ENCODE measurements around the gene TIE1. TPM values are rescaled to one million over a fixed set of nuclear protein-coding genes. Genes with fewer than 3 reads are reported as not detected.

The TIE1 gene
- polyA plus RNA-seq, 4 donors = 0.45 to 27.3 (median 6.2) TPM

DNA sequence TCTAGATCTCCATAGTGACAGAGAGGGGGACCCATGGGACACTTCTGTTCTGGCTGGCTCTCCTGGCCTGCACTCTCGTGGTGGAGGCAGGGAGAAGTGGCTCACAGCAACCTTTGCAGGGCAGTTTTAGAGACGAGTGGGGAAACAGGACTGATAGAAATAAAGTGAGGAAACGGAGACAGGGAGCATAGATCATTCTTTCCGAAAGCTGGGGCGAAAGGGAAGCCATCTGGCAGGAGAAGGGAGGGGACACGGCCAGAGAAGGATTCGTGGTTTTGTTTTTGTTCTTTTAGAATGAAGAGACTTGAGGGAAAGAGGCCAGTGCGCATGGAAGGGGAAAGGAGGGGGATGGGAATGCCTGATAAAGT is 3.5 kb downstream of the TIE1 start:
- peaks cover 0 to 3% (median 0%) of the 10 kb centered on the region in 3 donors for H3K36me3 ChIP-seq (ENCODE audit: control insufficient read depth in 3 of 3, insufficient read depth in 2 of 3, low read depth in 1 of 3, low read length in 3 of 3)
- no peaks in the 10 kb centered on the region for H3K27me3 ChIP-seq (ENCODE audit: control insufficient read depth in 3 of 3, insufficient read depth in 3 of 3, low read length in 3 of 3)
- 51 to 79% (median 64%) methylated on average over 8 of the region's 8 CpGs for WGBS, 3 donors
- no peak for FAIRE-seq
- DNase-seq = no peak
- H3K27ac ChIP-seq (ENCODE audit: low read depth in 1 of 3, low read length in 2 of 3) = no peak overlapping the region
- H3K9me3 ChIP-seq (ENCODE audit: control insufficient read depth in 2 of 2, insufficient read depth in 1 of 2, low read depth in 1 of 2, low read length in 1 of 2) = no peaks in the 10 kb centered on the region
- H3K4me3 ChIP-seq (ENCODE audit: low read depth in 1 of 3, low read length in 3 of 3) = no peak overlapping the region
- H3K4me1 ChIP-seq (ENCODE audit: control insufficient read depth in 3 of 3, insufficient read depth in 2 of 3, low read depth in 1 of 3, low read length in 2 of 3) = peaks cover 0 to 22% (median 7%) of the 10 kb centered on the region in 3 donors

DNA sequence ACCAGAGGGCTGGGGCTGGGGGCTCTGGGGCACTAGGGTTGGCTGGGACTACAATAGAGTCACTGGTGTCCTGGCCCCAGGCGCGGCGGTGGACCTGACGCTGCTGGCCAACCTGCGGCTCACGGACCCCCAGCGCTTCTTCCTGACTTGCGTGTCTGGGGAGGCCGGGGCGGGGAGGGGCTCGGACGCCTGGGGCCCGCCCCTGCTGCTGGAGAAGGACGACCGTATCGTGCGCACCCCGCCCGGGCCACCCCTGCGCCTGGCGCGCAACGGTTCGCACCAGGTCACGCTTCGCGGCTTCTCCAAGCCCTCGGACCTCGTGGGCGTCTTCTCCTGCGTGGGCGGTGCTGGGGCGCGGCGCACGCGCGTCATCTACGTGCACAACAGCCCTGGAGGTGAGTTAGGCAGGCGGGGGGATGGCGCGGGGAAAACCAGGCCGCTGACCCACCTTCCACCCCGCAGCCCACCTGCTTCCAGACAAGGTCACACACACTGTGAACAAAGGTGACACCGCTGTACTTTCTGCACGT is 4.1 kb downstream of the TIE1 start:
- WGBS, 3 donors = 88 to 92% (median 89%) methylated on average over 46 of the region's 46 CpGs
- FAIRE-seq (no peak), DNase-seq (no peak)
- Histone ChIP-seq H3K4me1 (ENCODE audit: control insufficient read depth in 3 of 3, insufficient read depth in 2 of 3, low read depth in 1 of 3, low read length in 2 of 3) (peaks cover 0 to 22% (median 7%) of the 10 kb centered on the region in 3 donors), H3K4me3 (ENCODE audit: low read depth in 1 of 3, low read length in 3 of 3) (no peak overlapping the region), H3K36me3 (ENCODE audit: control insufficient read depth in 3 of 3, insufficient read depth in 2 of 3, low read depth in 1 of 3, low read length in 3 of 3) (peaks cover 0 to 3% (median 0%) of the 10 kb centered on the region in 3 donors), H3K27me3 (ENCODE audit: control insufficient read depth in 3 of 3, insufficient read depth in 3 of 3, low read length in 3 of 3) (no peaks in the 10 kb centered on the region), H3K27ac (ENCODE audit: low read depth in 1 of 3, low read length in 2 of 3) (no peak overlapping the region), H3K9me3 (ENCODE audit: control insufficient read depth in 2 of 2, insufficient read depth in 1 of 2, low read depth in 1 of 2, low read length in 1 of 2) (no peaks in the 10 kb centered on the region)

DNA sequence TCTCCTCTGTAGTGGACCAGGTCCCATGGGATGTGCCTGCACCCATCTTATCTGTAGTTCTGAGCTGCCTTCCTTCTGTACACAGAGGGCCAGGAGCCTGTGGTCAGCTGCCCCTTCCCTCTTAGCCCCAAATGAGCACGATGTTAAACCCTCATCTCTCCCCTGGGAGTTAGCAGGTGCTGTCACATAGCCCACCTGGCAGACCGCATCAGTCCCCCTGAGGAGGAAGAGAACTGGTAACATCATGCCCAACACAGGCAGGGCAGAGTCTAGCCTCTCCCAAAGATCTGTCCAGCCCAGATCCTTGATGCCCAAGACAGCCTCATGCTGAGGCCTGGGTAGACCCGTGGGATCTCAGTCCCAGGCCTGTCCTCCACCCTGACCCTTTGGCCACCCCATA is 4.7 kb downstream of the TIE1 start:
- peaks cover 0 to 22% (median 7%) of the 10 kb centered on the region in 3 donors for H3K4me1 ChIP-seq (ENCODE audit: control insufficient read depth in 3 of 3, insufficient read depth in 2 of 3, low read depth in 1 of 3, low read length in 2 of 3)
- WGBS, 3 donors = 55 to 78% (median 64%) methylated on average over 3 of the region's 3 CpGs
- DNase-seq = no peak

DNA sequence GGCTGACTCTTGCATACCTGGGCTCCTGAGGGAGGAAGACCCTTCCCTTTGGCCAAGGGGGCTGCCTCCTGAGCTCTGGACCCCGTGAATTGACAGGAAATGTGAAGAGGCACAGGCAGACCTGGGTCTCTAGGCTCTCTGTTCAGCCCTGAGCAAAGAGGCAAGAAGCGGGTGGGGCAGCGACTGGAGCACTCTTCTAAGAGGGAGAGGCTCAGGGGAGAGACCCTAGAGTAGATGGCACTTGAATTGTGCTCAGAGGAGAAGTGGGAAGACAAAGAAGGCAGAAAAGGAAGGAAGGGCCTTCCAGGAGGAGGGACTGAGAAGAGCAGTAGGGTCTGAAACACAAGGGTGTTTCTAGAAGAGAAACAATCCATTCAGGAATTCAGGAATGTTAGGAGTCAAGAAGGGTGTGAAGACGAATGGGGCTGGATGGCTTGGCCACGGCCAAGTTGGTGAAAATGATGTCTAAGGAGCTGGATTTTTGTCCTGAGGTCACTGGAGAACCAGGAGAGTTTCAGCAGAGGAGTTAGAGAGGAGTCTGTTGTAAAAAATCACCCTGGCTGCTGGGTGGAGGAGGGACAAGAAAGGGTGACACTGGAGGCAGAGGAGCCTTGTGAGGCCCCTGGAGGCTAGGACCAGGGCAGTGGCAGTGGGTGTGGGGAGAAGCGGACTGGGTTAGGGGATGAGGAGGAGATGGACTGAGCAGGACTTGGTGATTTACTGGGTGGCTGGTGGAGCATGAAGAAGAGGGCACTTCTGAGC is 5.3 kb downstream of the TIE1 start:
- no peak overlapping the region for H3K4me3 ChIP-seq (ENCODE audit: low read depth in 1 of 3, low read length in 3 of 3)
- H3K9me3 ChIP-seq (ENCODE audit: control insufficient read depth in 2 of 2, insufficient read depth in 1 of 2, low read depth in 1 of 2, low read length in 1 of 2) = no peaks in the 10 kb centered on the region
- FAIRE-seq (no peak), DNase-seq (no peak)
- 77 to 81% (median 80%) methylated on average over 6 of the region's 6 CpGs for WGBS, 3 donors
- no peak overlapping the region for H3K27ac ChIP-seq (ENCODE audit: low read depth in 1 of 3, low read length in 2 of 3)
- peaks cover 0 to 22% (median 7%) of the 10 kb centered on the region in 3 donors for H3K4me1 ChIP-seq (ENCODE audit: control insufficient read depth in 3 of 3, insufficient read depth in 2 of 3, low read depth in 1 of 3, low read length in 2 of 3)
- H3K36me3 ChIP-seq (ENCODE audit: control insufficient read depth in 3 of 3, insufficient read depth in 2 of 3, low read depth in 1 of 3, low read length in 3 of 3) = peaks cover 0 to 3% (median 0%) of the 10 kb centered on the region in 3 donors
- H3K27me3 ChIP-seq (ENCODE audit: control insufficient read depth in 3 of 3, insufficient read depth in 3 of 3, low read length in 3 of 3) = no peaks in the 10 kb centered on the region

More for the DNA sequence above, 4.7 kb downstream of the TIE1 start:
- Histone ChIP-seq H3K27me3 (ENCODE audit: control insufficient read depth in 3 of 3, insufficient read depth in 3 of 3, low read length in 3 of 3) (no peaks in the 10 kb centered on the region), H3K4me3 (ENCODE audit: low read depth in 1 of 3, low read length in 3 of 3) (no peak overlapping the region), H3K36me3 (ENCODE audit: control insufficient read depth in 3 of 3, insufficient read depth in 2 of 3, low read depth in 1 of 3, low read length in 3 of 3) (peaks cover 0 to 3% (median 0%) of the 10 kb centered on the region in 3 donors), H3K27ac (ENCODE audit: low read depth in 1 of 3, low read length in 2 of 3) (no peak overlapping the region), H3K9me3 (ENCODE audit: control insufficient read depth in 2 of 2, insufficient read depth in 1 of 2, low read depth in 1 of 2, low read length in 1 of 2) (no peaks in the 10 kb centered on the region)
- no peak for FAIRE-seq

DNA sequence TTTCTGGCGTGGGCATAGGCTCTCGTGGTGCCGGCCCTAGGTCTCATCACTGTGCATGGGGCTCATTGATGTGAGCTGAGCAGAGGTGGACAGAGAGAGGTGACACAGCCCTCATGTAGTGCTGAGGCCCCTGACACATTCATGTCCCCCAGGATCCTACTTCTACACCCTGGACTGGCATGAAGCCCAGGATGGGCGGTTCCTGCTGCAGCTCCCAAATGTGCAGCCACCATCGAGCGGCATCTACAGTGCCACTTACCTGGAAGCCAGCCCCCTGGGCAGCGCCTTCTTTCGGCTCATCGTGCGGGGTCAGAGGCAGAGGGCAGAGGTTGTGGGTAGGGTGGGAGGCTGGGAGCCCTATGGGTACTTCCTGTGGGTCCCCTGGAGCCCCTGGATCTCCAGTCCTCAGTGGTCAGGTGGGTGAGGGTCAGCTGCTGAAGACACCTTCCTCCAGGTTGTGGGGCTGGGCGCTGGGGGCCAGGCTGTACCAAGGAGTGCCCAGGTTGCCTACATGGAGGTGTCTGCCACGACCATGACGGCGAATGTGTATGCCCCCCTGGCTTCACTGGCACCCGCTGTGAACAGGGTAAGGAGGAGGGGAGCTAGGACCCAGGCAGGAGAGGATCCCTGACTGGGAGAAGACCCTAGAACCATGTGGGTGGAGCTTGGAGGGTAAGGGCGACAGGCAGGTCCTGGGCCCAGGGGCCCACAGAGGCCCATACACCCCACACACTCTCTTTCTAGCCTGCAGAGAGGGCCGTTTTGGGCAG is 6.1 kb downstream of the TIE1 start:
- FAIRE-seq = no peak

DNA sequence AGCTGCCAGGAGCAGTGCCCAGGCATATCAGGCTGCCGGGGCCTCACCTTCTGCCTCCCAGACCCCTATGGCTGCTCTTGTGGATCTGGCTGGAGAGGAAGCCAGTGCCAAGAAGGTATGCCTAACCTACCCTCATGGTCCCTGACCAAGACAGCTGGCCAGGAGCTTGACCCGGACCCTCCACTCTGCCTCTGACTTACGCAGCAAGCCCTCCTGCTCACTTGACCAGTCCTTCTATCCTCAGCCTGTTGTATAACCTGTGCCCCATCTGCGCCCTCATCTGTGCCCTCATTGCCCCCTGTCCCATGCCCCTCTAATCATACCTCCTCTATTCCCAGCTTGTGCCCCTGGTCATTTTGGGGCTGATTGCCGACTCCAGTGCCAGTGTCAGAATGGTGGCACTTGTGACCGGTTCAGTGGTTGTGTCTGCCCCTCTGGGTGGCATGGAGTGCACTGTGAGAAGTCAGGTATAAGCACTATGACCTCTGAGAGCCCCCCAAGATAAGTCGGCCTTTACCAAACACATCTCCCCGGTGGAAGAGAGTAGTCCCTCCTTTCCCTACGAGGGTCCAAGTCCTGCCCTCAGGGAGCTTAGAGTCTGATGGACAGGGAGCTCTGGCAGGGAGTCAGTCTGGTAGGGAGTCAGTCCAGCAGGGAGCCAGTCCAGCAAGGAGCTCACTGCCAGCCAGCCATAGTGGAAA is 6.8 kb downstream of the TIE1 start:
- H3K4me3 ChIP-seq (ENCODE audit: low read depth in 1 of 3, low read length in 3 of 3) = no peak overlapping the region
- H3K27me3 ChIP-seq (ENCODE audit: control insufficient read depth in 3 of 3, insufficient read depth in 3 of 3, low read length in 3 of 3) = no peaks in the 10 kb centered on the region
- H3K9me3 ChIP-seq (ENCODE audit: control insufficient read depth in 2 of 2, insufficient read depth in 1 of 2, low read depth in 1 of 2, low read length in 1 of 2) = no peaks in the 10 kb centered on the region
- FAIRE-seq = no peak
- no peak overlapping the region for H3K27ac ChIP-seq (ENCODE audit: low read depth in 1 of 3, low read length in 2 of 3)
- H3K4me1 ChIP-seq (ENCODE audit: control insufficient read depth in 3 of 3, insufficient read depth in 2 of 3, low read depth in 1 of 3, low read length in 2 of 3) = peaks cover 0 to 16% (median 7%) of the 10 kb centered on the region in 3 donors
- DNase-seq = no peak
- peaks cover 0 to 5% (median 0%) of the 10 kb centered on the region in 3 donors for H3K36me3 ChIP-seq (ENCODE audit: control insufficient read depth in 3 of 3, insufficient read depth in 2 of 3, low read depth in 1 of 3, low read length in 3 of 3)
- 90 to 93% (median 92%) methylated on average over 9 of the region's 9 CpGs for WGBS, 3 donors

More for the DNA sequence above, 6.1 kb downstream of the TIE1 start:
- Histone ChIP-seq H3K4me1 (ENCODE audit: control insufficient read depth in 3 of 3, insufficient read depth in 2 of 3, low read depth in 1 of 3, low read length in 2 of 3) (peaks cover 0 to 22% (median 7%) of the 10 kb centered on the region in 3 donors), H3K9me3 (ENCODE audit: control insufficient read depth in 2 of 2, insufficient read depth in 1 of 2, low read depth in 1 of 2, low read length in 1 of 2) (no peaks in the 10 kb centered on the region), H3K36me3 (ENCODE audit: control insufficient read depth in 3 of 3, insufficient read depth in 2 of 3, low read depth in 1 of 3, low read length in 3 of 3) (peaks cover 0 to 5% (median 0%) of the 10 kb centered on the region in 3 donors), H3K27ac (ENCODE audit: low read depth in 1 of 3, low read length in 2 of 3) (no peak overlapping the region), H3K4me3 (ENCODE audit: low read depth in 1 of 3, low read length in 3 of 3) (no peak overlapping the region), H3K27me3 (ENCODE audit: control insufficient read depth in 3 of 3, insufficient read depth in 3 of 3, low read length in 3 of 3) (no peaks in the 10 kb centered on the region)
- WGBS, 3 donors = 74 to 84% (median 76%) methylated on average over 16 to 17 of the region's 17 CpGs
- DNase-seq = no peak

DNA sequence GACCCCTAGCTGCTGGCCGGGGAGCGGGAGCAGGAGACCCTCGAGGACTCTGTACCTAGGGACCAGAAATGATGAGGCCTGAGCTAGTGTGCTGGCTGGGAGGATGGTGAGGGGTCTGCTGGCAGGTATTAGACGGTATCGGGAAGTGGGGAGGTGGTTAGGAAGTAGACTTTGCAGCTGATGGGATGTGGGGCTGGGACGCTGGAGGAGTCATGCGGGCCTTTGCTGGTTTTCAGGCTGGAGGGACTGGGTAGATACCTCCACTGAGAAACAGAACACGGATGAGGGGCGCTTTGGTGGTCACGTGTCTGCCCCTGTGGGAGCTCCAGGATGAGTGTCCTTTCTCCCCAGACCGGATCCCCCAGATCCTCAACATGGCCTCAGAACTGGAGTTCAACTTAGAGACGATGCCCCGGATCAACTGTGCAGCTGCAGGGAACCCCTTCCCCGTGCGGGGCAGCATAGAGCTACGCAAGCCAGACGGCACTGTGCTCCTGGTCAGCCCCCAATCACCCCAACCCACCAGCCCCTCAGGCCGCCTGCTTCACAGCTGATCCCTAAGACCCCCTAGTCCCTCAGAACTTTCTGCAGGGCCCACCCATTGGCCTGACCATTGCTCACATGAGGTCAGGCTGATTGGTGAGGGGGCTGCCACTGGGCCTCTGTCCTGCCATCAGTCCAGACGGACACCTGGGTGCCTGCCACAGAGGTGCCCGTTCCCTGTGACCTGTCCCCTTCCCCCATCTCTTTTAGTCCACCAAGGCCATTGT is 8.0 kb downstream of the TIE1 start:
- WGBS, 3 donors = 91 to 95% (median 94%) methylated on average over 18 to 20 of the region's 20 CpGs
- H3K4me1 ChIP-seq (ENCODE audit: control insufficient read depth in 3 of 3, insufficient read depth in 2 of 3, low read depth in 1 of 3, low read length in 2 of 3) = peaks cover 0 to 6% (median 3%) of the 10 kb centered on the region in 3 donors
- H3K27ac ChIP-seq (ENCODE audit: low read depth in 1 of 3, low read length in 2 of 3) = no peak overlapping the region
- DNase-seq (no peak), FAIRE-seq (no peak)
- no peak overlapping the region for H3K4me3 ChIP-seq (ENCODE audit: low read depth in 1 of 3, low read length in 3 of 3)
- H3K36me3 ChIP-seq (ENCODE audit: control insufficient read depth in 3 of 3, insufficient read depth in 2 of 3, low read depth in 1 of 3, low read length in 3 of 3) = peaks cover 0 to 5% (median 0%) of the 10 kb centered on the region in 3 donors
- H3K27me3 ChIP-seq (ENCODE audit: control insufficient read depth in 3 of 3, insufficient read depth in 3 of 3, low read length in 3 of 3) = no peaks in the 10 kb centered on the region
- no peaks in the 10 kb centered on the region for H3K9me3 ChIP-seq (ENCODE audit: control insufficient read depth in 2 of 2, insufficient read depth in 1 of 2, low read depth in 1 of 2, low read length in 1 of 2)

Measured in small intestine (tissue), 7 donors.